Measurements from ENCODE around the gene NCKAP5.

NCKAP5 gene

DNA sequence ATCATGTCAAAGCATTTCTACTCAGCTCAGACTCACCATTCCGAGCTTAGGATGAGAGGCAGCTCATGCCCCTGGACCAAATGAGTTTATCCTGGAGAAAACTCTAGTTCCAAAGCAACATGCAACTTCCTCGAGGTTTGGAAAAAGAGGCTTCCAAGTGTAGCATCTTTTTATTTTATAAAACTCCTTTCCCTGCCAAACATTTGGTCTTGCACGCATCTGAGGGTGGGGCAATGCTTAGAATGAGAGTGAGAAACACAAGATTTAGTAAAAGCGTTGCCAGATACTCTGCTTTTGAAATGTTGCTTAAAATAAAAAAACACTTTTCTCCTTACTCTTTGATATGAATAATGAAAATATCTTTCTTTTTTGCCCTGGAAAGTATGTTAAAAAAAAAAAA, 151.5 kb downstream of the NCKAP5 start:
- no peak overlapping the region for H2AFZ ChIP-seq (ENCODE audit: low read length)
- H2AK5ac ChIP-seq (ENCODE audit: low read depth, low read length): no peak overlapping the region
- no peaks in the 10 kb centered on the region for H3K79me1 ChIP-seq (ENCODE audit: low read depth, low read length)
- peaks cover 0 to 27% of the 10 kb centered on the region in 2 donors for H3K36me3 ChIP-seq (replicated peaks in 1 of 2; ENCODE audit: control insufficient read depth in 2 of 2, insufficient read depth in 2 of 2, low read length in 2 of 2)
- H4K91ac ChIP-seq (ENCODE audit: low read depth, low read length, poor library complexity): no peak overlapping the region
- no peak overlapping the region for H3K9ac ChIP-seq (ENCODE audit: low read depth, low read length, poor library complexity)
- H3K23ac ChIP-seq (ENCODE audit: low read depth, low read length, poor library complexity): no peak overlapping the region
- H3K9me3 ChIP-seq (replicated peaks in 1 of 2; ENCODE audit: control insufficient read depth in 2 of 2, insufficient read depth in 1 of 2, low read depth in 1 of 2, low read length in 2 of 2): no peaks in the 10 kb centered on the region
- H3K4ac ChIP-seq (ENCODE audit: low read length): no peak overlapping the region
- H3K27me3 ChIP-seq (ENCODE audit: control insufficient read depth in 3 of 3, insufficient read depth in 3 of 3, low read depth in 1 of 3, low read length in 3 of 3): no peaks in the 10 kb centered on the region
- H3K27ac ChIP-seq (replicated peaks; ENCODE audit: low read length): no peak overlapping the region
- H3K18ac ChIP-seq (ENCODE audit: low read length): no peak overlapping the region
- no peak overlapping the region for H3K4me3 ChIP-seq (ENCODE audit: low read length in 2 of 2)
- no CpG with 5 or more reads among the region's 4 CpGs for WGBS, 2 donors (ENCODE audit: extremely low coverage in 2 of 2, insufficient read length in 2 of 2, insufficient replicate concordance in 1 of 2)
- H3K4me1 ChIP-seq (ENCODE audit: control insufficient read depth in 2 of 2, insufficient read depth in 1 of 2, low read depth in 1 of 2, low read length in 2 of 2): peaks cover 18 to 64% of the 10 kb centered on the region in 2 donors
- H3K14ac ChIP-seq (ENCODE audit: low read length): no peak overlapping the region
- no peak overlapping the region for H2BK15ac ChIP-seq (ENCODE audit: low read length)
- no peak overlapping the region for H2BK12ac ChIP-seq (ENCODE audit: low read length)
- H3K4me2 ChIP-seq (ENCODE audit: insufficient read depth, low read length, poor library complexity, severe bottlenecking): no peak overlapping the region
- no peak overlapping the region for H4K8ac ChIP-seq (ENCODE audit: low read depth, low read length)
- no peak for DNase-seq (ENCODE audit: low spot score)
- H2BK120ac ChIP-seq (ENCODE audit: low read depth, low read length): no peak overlapping the region
- H2BK5ac ChIP-seq (ENCODE audit: low read length): no peak overlapping the region

- Histone ChIP-seq H3K27me3 (ENCODE audit: control insufficient read depth in 3 of 3, insufficient read depth in 3 of 3, low read depth in 1 of 3, low read length in 3 of 3) (no peaks in the 10 kb centered on the region), H3K14ac (ENCODE audit: low read length) (no peak overlapping the region), H2AK5ac (ENCODE audit: low read depth, low read length) (no peak overlapping the region), H4K91ac (ENCODE audit: low read depth, low read length, poor library complexity) (no peak overlapping the region), H4K8ac (ENCODE audit: low read depth, low read length) (no peak overlapping the region), H3K79me1 (ENCODE audit: low read depth, low read length) (no peaks in the 10 kb centered on the region), H3K9ac (ENCODE audit: low read depth, low read length, poor library complexity) (no peak overlapping the region), H2BK120ac (ENCODE audit: low read depth, low read length) (no peak overlapping the region), H3K9me3 (replicated peaks in 1 of 2; ENCODE audit: control insufficient read depth in 2 of 2, insufficient read depth in 1 of 2, low read depth in 1 of 2, low read length in 2 of 2) (no peaks in the 10 kb centered on the region), H3K4me1 (ENCODE audit: control insufficient read depth in 2 of 2, insufficient read depth in 1 of 2, low read depth in 1 of 2, low read length in 2 of 2) (peaks cover 14 to 58% of the 10 kb centered on the region in 2 donors), H3K4me3 (ENCODE audit: low read length in 2 of 2) (no peak overlapping the region), H2BK12ac (ENCODE audit: low read length) (no peak overlapping the region), H3K27ac (replicated peaks; ENCODE audit: low read length) (no peak overlapping the region), H3K23ac (ENCODE audit: low read depth, low read length, poor library complexity) (no peak overlapping the region), H2AFZ (ENCODE audit: low read length) (no peak overlapping the region), H3K4me2 (ENCODE audit: insufficient read depth, low read length, poor library complexity, severe bottlenecking) (no peak overlapping the region), H2BK15ac (ENCODE audit: low read length) (no peak overlapping the region), H3K36me3 (replicated peaks in 1 of 2; ENCODE audit: control insufficient read depth in 2 of 2, insufficient read depth in 2 of 2, low read length in 2 of 2) (peaks cover 0 to 30% of the 10 kb centered on the region in 2 donors), H3K18ac (ENCODE audit: low read length) (no peak overlapping the region), H3K4ac (ENCODE audit: low read length) (no peak overlapping the region), H2BK5ac (ENCODE audit: low read length) (no peak overlapping the region)
- no CpG with 5 or more reads among the region's 2 CpGs for WGBS, 2 donors (ENCODE audit: extremely low coverage in 2 of 2, insufficient read length in 2 of 2, insufficient replicate concordance in 1 of 2)
- no peak for DNase-seq (ENCODE audit: low spot score)
Measured at GRCh38 chr2:133416146-133416545, 152.1 kb downstream of the NCKAP5 start.

DNA sequence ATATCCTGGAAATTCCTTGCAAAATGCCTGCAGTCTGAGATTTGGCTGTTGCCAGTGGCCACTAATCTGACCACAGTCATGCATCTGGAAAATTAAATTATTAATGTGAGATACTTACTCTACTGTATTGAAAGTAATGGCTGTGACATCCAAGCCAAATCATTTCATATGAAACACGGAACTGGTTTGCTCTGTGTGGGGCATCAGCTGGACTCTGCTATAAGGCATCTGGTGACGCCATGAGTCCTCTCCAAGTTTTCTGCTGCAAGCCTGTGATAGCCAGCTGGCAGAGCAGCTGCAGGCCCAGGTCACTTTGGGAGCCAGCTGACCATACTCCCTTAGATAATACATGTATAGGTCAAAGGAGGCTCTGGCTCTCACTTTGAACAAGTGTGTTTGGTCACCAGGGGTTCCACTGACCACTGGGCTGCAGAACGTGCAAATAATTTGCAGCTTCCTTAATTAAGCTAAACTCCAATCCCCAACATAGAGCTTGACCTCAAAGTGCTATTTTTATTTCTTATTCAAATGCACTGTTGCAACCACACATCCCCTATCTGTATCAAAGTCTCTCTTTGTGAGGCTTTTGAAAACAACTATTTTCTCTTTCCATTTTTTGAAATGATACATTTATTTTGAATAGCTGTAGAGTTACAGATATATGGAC, 152.9 kb downstream of the NCKAP5 start:
- Histone ChIP-seq H3K9ac (ENCODE audit: low read depth, low read length, poor library complexity) (no peak overlapping the region), H3K4me1 (ENCODE audit: control insufficient read depth in 2 of 2, insufficient read depth in 1 of 2, low read depth in 1 of 2, low read length in 2 of 2) (peaks cover 14 to 52% of the 10 kb centered on the region in 2 donors), H2AFZ (ENCODE audit: low read length) (no peak overlapping the region), H3K4me3 (ENCODE audit: low read length in 2 of 2) (no peak overlapping the region), H2BK5ac (ENCODE audit: low read length) (no peak overlapping the region), H2AK5ac (ENCODE audit: low read depth, low read length) (no peak overlapping the region), H2BK120ac (ENCODE audit: low read depth, low read length) (no peak overlapping the region), H3K9me3 (replicated peaks in 1 of 2; ENCODE audit: control insufficient read depth in 2 of 2, insufficient read depth in 1 of 2, low read depth in 1 of 2, low read length in 2 of 2) (no peaks in the 10 kb centered on the region), H2BK15ac (ENCODE audit: low read length) (no peak overlapping the region), H3K79me1 (ENCODE audit: low read depth, low read length) (no peaks in the 10 kb centered on the region), H3K4me2 (ENCODE audit: insufficient read depth, low read length, poor library complexity, severe bottlenecking) (no peak overlapping the region), H3K36me3 (replicated peaks in 1 of 2; ENCODE audit: control insufficient read depth in 2 of 2, insufficient read depth in 2 of 2, low read length in 2 of 2) (peaks cover 0 to 38% of the 10 kb centered on the region in 2 donors), H4K8ac (ENCODE audit: low read depth, low read length) (no peak overlapping the region), H3K4ac (ENCODE audit: low read length) (no peak overlapping the region), H4K91ac (ENCODE audit: low read depth, low read length, poor library complexity) (no peak overlapping the region), H2BK12ac (ENCODE audit: low read length) (no peak overlapping the region), H3K14ac (ENCODE audit: low read length) (no peak overlapping the region), H3K27me3 (ENCODE audit: control insufficient read depth in 3 of 3, insufficient read depth in 3 of 3, low read depth in 1 of 3, low read length in 3 of 3) (no peaks in the 10 kb centered on the region), H3K23ac (ENCODE audit: low read depth, low read length, poor library complexity) (no peak overlapping the region), H3K18ac (ENCODE audit: low read length) (no peak overlapping the region), H3K27ac (replicated peaks; ENCODE audit: low read length) (no peak overlapping the region)
- no peak for DNase-seq (ENCODE audit: low spot score)
- WGBS, 2 donors (ENCODE audit: extremely low coverage in 2 of 2, insufficient read length in 2 of 2, insufficient replicate concordance in 1 of 2): no CpG with 5 or more reads among the region's 3 CpGs

- Histone ChIP-seq H4K91ac (ENCODE audit: low read depth, low read length, poor library complexity) (no peak overlapping the region), H2BK15ac (ENCODE audit: low read length) (no peak overlapping the region), H2BK12ac (ENCODE audit: low read length) (no peak overlapping the region), H3K4me3 (ENCODE audit: low read length in 2 of 2) (no peak overlapping the region), H3K14ac (ENCODE audit: low read length) (no peak overlapping the region), H3K4me1 (ENCODE audit: control insufficient read depth in 2 of 2, insufficient read depth in 1 of 2, low read depth in 1 of 2, low read length in 2 of 2) (peaks cover 14 to 45% of the 10 kb centered on the region in 2 donors), H3K27ac (replicated peaks; ENCODE audit: low read length) (no peak overlapping the region), H3K23ac (ENCODE audit: low read depth, low read length, poor library complexity) (no peak overlapping the region), H2AFZ (ENCODE audit: low read length) (no peak overlapping the region), H3K79me1 (ENCODE audit: low read depth, low read length) (no peaks in the 10 kb centered on the region), H3K27me3 (ENCODE audit: control insufficient read depth in 3 of 3, insufficient read depth in 3 of 3, low read depth in 1 of 3, low read length in 3 of 3) (no peaks in the 10 kb centered on the region), H3K18ac (ENCODE audit: low read length) (no peak overlapping the region), H4K8ac (ENCODE audit: low read depth, low read length) (no peak overlapping the region), H3K36me3 (replicated peaks in 1 of 2; ENCODE audit: control insufficient read depth in 2 of 2, insufficient read depth in 2 of 2, low read length in 2 of 2) (peaks cover 0 to 42% of the 10 kb centered on the region in 2 donors), H3K4ac (ENCODE audit: low read length) (no peak overlapping the region), H3K4me2 (ENCODE audit: insufficient read depth, low read length, poor library complexity, severe bottlenecking) (no peak overlapping the region), H2BK120ac (ENCODE audit: low read depth, low read length) (no peak overlapping the region), H3K9me3 (replicated peaks in 1 of 2; ENCODE audit: control insufficient read depth in 2 of 2, insufficient read depth in 1 of 2, low read depth in 1 of 2, low read length in 2 of 2) (no peaks in the 10 kb centered on the region), H2AK5ac (ENCODE audit: low read depth, low read length) (no peak overlapping the region), H3K9ac (ENCODE audit: low read depth, low read length, poor library complexity) (no peak overlapping the region), H2BK5ac (ENCODE audit: low read length) (no peak overlapping the region)
- no peak for DNase-seq (ENCODE audit: low spot score)
- WGBS, 2 donors (ENCODE audit: extremely low coverage in 2 of 2, insufficient read length in 2 of 2, insufficient replicate concordance in 1 of 2): no CpG with 5 or more reads among the region's 6 CpGs
Measured at GRCh38 chr2:133414486-133415209, 153.6 kb downstream of the NCKAP5 start.
